Motor neuron (in vitro differentiated cells): Measurements from ENCODE around the gene TOMM7. TPM values are rescaled to one million over a fixed set of nuclear protein-coding genes. Genes with fewer than 3 reads are reported as not detected.
A peak's percentile ranks its signal among the peaks of the same experiment; 100 is the strongest.
"Not testable (repeated sequence)": the region's sequence is repeated elsewhere in the genome, so short reads cannot be mapped to it uniquely, and the experiment has no call there.

ENCODE experiments used
- ATAC-seq, 8 experiments: fragments of 200-7000 bp; cut with Tn5 transposase; replicated peaks in 6 of 8; 2 replicates each; pipeline ENCODE4 v1.8.0; 2021; ENCODE audit warnings: mild to moderate bottlenecking in 8 of 8, moderate library complexity in 8 of 8
- H3K27ac ChIP-seq, 2 donors: fragments of 250-450 bp; sonication (Bioruptor Pico); 2 replicates each; pipeline ENCODE4 v1.9.0; 2021; ENCODE audit warnings: antibody characterized with exemption in 2 of 2, mild to moderate bottlenecking in 2 of 2, moderate library complexity in 1 of 2
- H3K4me1 ChIP-seq, 2 donors: fragments of 250-450 bp; sonication (Bioruptor Pico); replicated peaks in 1 of 2; 2 replicates each; pipeline ENCODE4 v1.6.1; 2021; ENCODE audit warnings: antibody characterized with exemption in 2 of 2, mild to moderate bottlenecking in 2 of 2, moderate library complexity in 1 of 2
- H3K4me3 ChIP-seq, 5 donors: fragments of 250-450 bp; sonication (Bioruptor Pico); 2 replicates each; pipeline ENCODE4 v1.9.0; 2021; ENCODE audit warnings: antibody characterized with exemption in 5 of 5, mild to moderate bottlenecking in 5 of 5, moderate library complexity in 4 of 5
- WGBS, 10 experiments: fragments of 450-650 bp; shearing (Covaris generic); methylation state at CpG; one replicate each; pipeline ENCODE4 v1.0.0; 2022; 5-methylcytosine and 5-hydroxymethylcytosine counted together
- in situ Hi-C, 9 experiments: fragments of 400-800 bp; cut with MboI; loops; one replicate each; pipeline ENCODE4 v1.15.0; 2021; ENCODE audit warnings: low sequenced_read_pairs in 9 of 9, low pct_unique_long_range_greater_than_20kb in 2 of 9; ENCODE audit not compliant: unreplicated experiment in 9 of 9
- total RNA-seq, 8 experiments: library from RNA; unstranded; fragments of 300-600 nt; gene quantifications; 2 replicates each; pipeline versions ENCODE4 v1.2.3 to v1.2.4, GENCODE V29; 2022

The TOMM7 gene
- total RNA-seq, 8 experiments from 2014 or later = 153 to 386 (median 246) TPM

- not testable (repeated sequence) for H3K4me1 ChIP-seq, H3K4me3 ChIP-seq, ATAC-seq, H3K27ac ChIP-seq
- WGBS, 10 experiments = 38 to 56% methylated on average over 1 of the region's 1 CpG; no CpG with 5 or more reads in 8 of the 10 experiments
- in situ Hi-C loops = loop anchor here in 1 of 9 experiments (25.0 kb wide), 1 partner anchor 212 kb away; no protein-coding TSS in a partner anchor
Observed at GRCh38 chr7:22850394-22850793, 27.7 kb upstream of the TOMM7 start.

DNA sequence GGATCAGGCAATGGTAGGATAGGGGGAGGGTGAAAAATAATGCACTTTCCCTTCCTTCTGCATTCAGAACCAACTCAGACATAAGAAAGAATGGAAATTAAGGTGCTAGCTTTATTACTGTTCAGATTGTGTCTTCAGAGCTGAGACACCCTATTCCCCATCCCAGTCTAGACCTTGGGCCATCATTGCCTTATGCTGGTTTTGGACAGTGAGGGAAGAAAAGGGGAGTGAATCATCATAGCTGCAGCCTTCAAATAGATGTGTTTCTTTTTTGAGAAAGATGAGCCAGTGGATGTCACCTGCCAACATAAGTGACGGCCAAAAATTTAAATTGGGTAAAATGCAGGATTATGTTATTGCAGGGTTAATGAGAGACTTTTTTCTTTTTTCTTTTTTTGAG lies 27.0 kb upstream of the TOMM7 start:
- Histone ChIP-seq H3K4me1 (peaks cover 0 to 10% of the 10 kb centered on the region in 2 donors), H3K27ac (peak overlapping the region in 1 of 2 donors; percentile 59), H3K4me3 (no peak overlapping the region)
- in situ Hi-C loops = loop anchor here in 1 of 9 experiments (25.0 kb wide), 1 partner anchor 213 kb away; no protein-coding TSS in a partner anchor
- WGBS, 10 experiments = 80 to 100% (median 93%) methylated on average over 1 of the region's 1 CpG; no CpG with 5 or more reads in 4 of the 10 experiments
- no peak for ATAC-seq

GRCh38 chr7:22849172-22849571 lies 26.5 kb upstream of the TOMM7 start:
- 0 to 67% (median 18%) methylated on average over 1 to 2 of the region's 2 CpGs; no CpG with 5 or more reads in 3 of the 10 experiments for WGBS, 10 experiments
- in situ Hi-C loops = no loop called here
- H3K27ac ChIP-seq = peak overlapping the region in 1 of 2 donors; percentile 59
- peaks cover 0 to 10% of the 10 kb centered on the region in 2 donors for H3K4me1 ChIP-seq
- H3K4me3 ChIP-seq = no peak overlapping the region
- ATAC-seq = peak in 2 of 8 experiments; percentile 22 to 30

DNA sequence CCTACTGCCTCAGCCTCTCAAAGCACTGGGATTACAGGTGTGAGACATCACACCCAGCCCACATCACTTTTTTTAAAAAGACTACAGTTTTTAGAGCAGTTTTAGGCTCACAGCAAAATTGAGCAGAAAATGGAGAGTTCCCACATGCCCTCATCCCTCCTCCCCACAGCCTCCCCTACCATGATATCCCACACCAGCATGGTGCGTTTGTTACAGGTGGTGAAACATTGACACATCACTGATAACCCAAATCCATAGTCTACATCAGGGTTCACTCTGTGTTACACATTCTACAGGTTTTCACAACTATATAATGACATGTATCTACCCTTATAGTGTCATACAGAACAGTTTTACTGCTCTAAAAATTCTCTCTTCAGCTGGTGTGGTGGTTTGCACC lies 24.3 kb upstream of the TOMM7 start:
- H3K4me3 ChIP-seq = no peak overlapping the region
- ATAC-seq = no peak
- WGBS, 10 experiments = 67 to 83% (median 82%) methylated on average over 1 of the region's 1 CpG; no CpG with 5 or more reads in 6 of the 10 experiments
- H3K4me1 ChIP-seq = peaks cover 12 to 24% of the 10 kb centered on the region in 2 donors
- no peak overlapping the region for H3K27ac ChIP-seq
- in situ Hi-C loops = no loop called here

GRCh38 chr7:22845221-22845834 lies 22.7 kb upstream of the TOMM7 start:
- Histone ChIP-seq H3K27ac (no peak overlapping the region), H3K4me3 (no peak overlapping the region), H3K4me1 (peaks cover 12 to 26% of the 10 kb centered on the region in 2 donors)
- no peak for ATAC-seq
- in situ Hi-C loops = no loop called here
- 61 to 100% (median 90%) methylated on average over 2 to 4 of the region's 4 CpGs; no CpG with 5 or more reads in 1 of the 10 experiments for WGBS, 10 experiments

- ATAC-seq = no peak
- WGBS, 10 experiments = 39 to 100% (median 85%) methylated on average over 1 to 4 of the region's 4 CpGs; no CpG with 5 or more reads in 3 of the 10 experiments
- H3K27ac ChIP-seq = no peak overlapping the region
- H3K4me3 ChIP-seq = no peak overlapping the region
- peaks cover 12 to 16% of the 10 kb centered on the region in 2 donors for H3K4me1 ChIP-seq
- in situ Hi-C loops = no loop called here
Observed at GRCh38 chr7:22843681-22844309, 21.1 kb upstream of the TOMM7 start.

- Histone ChIP-seq H3K27ac (peak overlapping the region in 1 of 2 donors; percentile 72), H3K4me1 (peaks cover 12 to 16% of the 10 kb centered on the region in 2 donors), H3K4me3 (no peak overlapping the region)
- WGBS, 10 experiments = 26 to 100% (median 67%) methylated on average over 1 to 4 of the region's 5 CpGs; no CpG with 5 or more reads in 2 of the 10 experiments
- ATAC-seq = peak; percentile 25 to 62 (median 48)
- in situ Hi-C loops = no loop called here
Observed at GRCh38 chr7:22842973-22843372, 20.3 kb upstream of the TOMM7 start.

GRCh38 chr7:22842383-22842941 lies 19.8 kb upstream of the TOMM7 start:
- H3K4me1 ChIP-seq = peaks cover 12 to 16% of the 10 kb centered on the region in 2 donors
- peak; percentile 84 to 97 (median 92) for ATAC-seq
- peak overlapping the region in 1 of 2 donors; percentile 72 for H3K27ac ChIP-seq
- no peak overlapping the region for H3K4me3 ChIP-seq
- WGBS, 10 experiments = 38 to 75% (median 47%) methylated on average over 2 to 6 of the region's 6 CpGs; no CpG with 5 or more reads in 1 of the 10 experiments
- in situ Hi-C loops = no loop called here

GRCh38 chr7:22841954-22842353 lies 19.3 kb upstream of the TOMM7 start:
- peak in 6 of 8 experiments; percentile 3 to 66 (median 31) for ATAC-seq
- in situ Hi-C loops = no loop called here
- H3K4me3 ChIP-seq = no peak overlapping the region
- peaks cover 12 to 16% of the 10 kb centered on the region in 2 donors for H3K4me1 ChIP-seq
- H3K27ac ChIP-seq = peak overlapping the region in 1 of 2 donors; percentile 61
- WGBS, 10 experiments = 20 to 100% (median 60%) methylated on average over 1 to 7 of the region's 10 CpGs; no CpG with 5 or more reads in 3 of the 10 experiments

DNA sequence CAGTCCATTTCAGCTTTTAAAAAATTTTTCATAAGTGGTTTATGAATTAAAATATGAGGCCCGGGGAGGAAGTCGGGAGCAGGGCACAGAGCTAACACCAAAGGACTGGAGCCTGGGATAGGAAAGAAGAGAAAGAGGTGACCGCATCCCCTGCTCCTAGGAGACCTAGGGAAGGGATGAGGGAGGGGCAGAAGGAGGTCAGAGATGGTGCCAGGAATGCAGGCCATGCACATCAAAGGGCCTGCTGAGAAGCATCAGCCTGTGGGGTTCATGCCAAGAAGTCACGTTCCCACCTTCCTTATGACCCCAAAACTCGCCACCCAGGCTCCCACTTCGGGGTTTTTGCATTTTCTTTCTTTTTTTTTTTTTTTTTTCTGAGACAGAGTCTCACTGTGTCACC lies 14.7 kb upstream of the TOMM7 start:
- H3K4me3 ChIP-seq = no peak overlapping the region
- H3K4me1 ChIP-seq = peaks cover 12 to 14% of the 10 kb centered on the region in 2 donors
- in situ Hi-C loops = no loop called here
- ATAC-seq = no peak
- 14 to 100% (median 80%) methylated on average over 1 to 5 of the region's 6 CpGs; no CpG with 5 or more reads in 3 of the 10 experiments for WGBS, 10 experiments
- H3K27ac ChIP-seq = no peak overlapping the region

DNA sequence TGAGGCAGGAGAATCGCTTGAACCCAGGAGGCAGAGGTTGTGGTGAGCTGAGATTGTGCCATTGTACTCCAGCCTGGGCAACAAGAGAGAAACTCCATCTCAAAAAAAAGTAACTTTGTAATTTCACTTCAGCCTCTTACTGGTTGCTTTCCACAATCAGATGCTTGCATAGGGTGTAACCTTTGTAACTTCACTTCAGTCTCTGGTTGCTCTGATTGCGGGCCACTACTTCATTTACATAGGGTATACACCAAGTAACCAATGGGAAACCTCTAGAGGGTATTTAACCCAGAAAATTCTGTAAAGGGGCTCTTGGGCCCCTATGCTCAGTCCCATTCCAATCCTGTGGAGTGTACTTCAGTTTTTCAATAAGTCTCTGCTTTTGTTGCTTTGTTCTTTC lies 13.9 kb upstream of the TOMM7 start:
- in situ Hi-C loops, H3K4me3 ChIP-seq, H3K27ac ChIP-seq, H3K4me1 ChIP-seq: not testable (repeated sequence)
- peak in 3 of 8 experiments; percentile 7 to 92 (median 84) for ATAC-seq
- WGBS, 10 experiments = 0 to 100% (median 76%) methylated on average over 1 to 2 of the region's 2 CpGs; no CpG with 5 or more reads in 2 of the 10 experiments

DNA sequence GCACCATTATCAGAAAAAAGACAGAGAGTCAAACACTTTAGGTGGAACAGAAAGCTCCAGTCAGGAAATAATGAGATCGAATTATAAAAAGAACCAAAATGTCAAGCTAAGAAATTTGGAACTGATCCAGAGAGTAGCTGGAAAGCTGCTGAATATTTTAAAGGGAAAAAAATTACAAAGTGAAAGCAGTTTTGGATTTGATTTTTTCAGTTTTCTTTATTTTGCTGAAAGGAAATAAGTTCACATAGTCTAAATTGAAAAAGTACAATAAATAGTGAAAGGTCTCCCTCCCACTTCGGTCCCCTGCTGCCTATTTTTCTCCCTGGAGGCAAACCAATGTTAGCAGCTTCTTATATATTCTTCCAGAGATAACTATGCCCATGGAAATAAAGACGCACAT lies 11.3 kb upstream of the TOMM7 start:
- Histone ChIP-seq H3K4me3 (no peak overlapping the region), H3K27ac (no peak overlapping the region), H3K4me1 (peaks cover 8% of the 10 kb centered on the region in 2 donors)
- ATAC-seq = peak in 1 of 8 experiments; percentile 49
- WGBS, 10 experiments = 0 to 100% (median 80%) methylated on average over 1 to 3 of the region's 3 CpGs
- in situ Hi-C loops = no loop called here
